ENCODE data around the gene MRPL42.
"Not testable (repeated sequence)": the region's sequence is repeated elsewhere in the genome, so short reads cannot be mapped to it uniquely, and the experiment has no call there.

MRPL42 gene

GRCh38 chr12:93550748-93551611 lies 83.7 kb downstream of the MRPL42 start:
- DNase-seq = no peak

GRCh38 chr12:93552427-93552826 lies 85.1 kb downstream of the MRPL42 start:
- no peak for DNase-seq

- DNase-seq = not testable (repeated sequence)
These were observed 90.6 kb downstream of the MRPL42 start for GRCh38 chr12:93557879-93558278.

- not testable (repeated sequence) for DNase-seq
These were observed 91.4 kb downstream of the MRPL42 start for GRCh38 chr12:93558685-93559084.

GRCh38 chr12:93563807-93564538 lies 96.7 kb downstream of the MRPL42 start:
- no peak for DNase-seq

- DNase-seq = no peak
These were observed 98.4 kb downstream of the MRPL42 start for GRCh38 chr12:93565760-93566159.

All from NCI-H1417 treated with DMSO at 0.1 percent for 48 hours (cell line).